Measurements from ENCODE around the gene NRK.

- TF ChIP-seq CTCF (IDR thresholded peaks at IDR 0.05) (no peak), POLR2A (IDR thresholded peaks at IDR 0.05) (no peak)
These were observed 88.3 kb downstream of the NRK start for GRCh38 chrX:105910563-105911105.
